ENCODE data around the gene OTUD6A. TPM values are rescaled to one million over a fixed set of nuclear protein-coding genes. Genes with fewer than 3 reads are reported as not detected.

Gene OTUD6A, protein sequence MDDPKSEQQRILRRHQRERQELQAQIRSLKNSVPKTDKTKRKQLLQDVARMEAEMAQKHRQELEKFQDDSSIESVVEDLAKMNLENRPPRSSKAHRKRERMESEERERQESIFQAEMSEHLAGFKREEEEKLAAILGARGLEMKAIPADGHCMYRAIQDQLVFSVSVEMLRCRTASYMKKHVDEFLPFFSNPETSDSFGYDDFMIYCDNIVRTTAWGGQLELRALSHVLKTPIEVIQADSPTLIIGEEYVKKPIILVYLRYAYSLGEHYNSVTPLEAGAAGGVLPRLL
- polyA plus RNA-seq (2013, experiment 1 of 4), result not detected
- polyA plus RNA-seq (2013, experiment 2 of 4), result not detected
- not detected for polyA plus RNA-seq (2013, experiment 3 of 4)
- not detected for polyA plus RNA-seq (2013, experiment 4 of 4)

DNA sequence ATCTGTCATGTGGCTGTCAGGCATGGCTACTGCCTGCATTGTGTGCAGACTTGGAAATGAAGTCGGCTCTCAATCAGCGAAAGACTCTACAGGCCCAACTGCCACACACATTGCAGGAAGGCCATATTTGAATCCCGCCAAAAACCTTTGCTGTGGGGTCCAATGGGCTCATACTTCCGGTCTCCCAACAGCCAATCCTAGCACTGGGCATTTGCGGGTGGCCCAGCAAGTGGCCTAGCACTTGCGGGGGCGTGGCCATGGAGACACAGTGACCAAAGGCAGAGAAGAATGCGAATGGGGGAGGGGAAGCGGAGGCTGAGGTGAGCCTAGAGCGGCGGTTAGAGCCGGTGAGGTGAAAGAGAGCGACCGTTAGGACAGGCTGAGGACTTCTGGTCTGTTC lies at the start of gene OTUD6A:
TSS of gene OTUD6A (plus strand) at position 382 of the 400 bp plus-strand sequence. CDS start 68 bp downstream, outside the sequence.
- no peak within 1 kb of the TSS for H3K27ac ChIP-seq (ENCODE audit: insufficient read depth, low read depth, low read length, poor library complexity, severe bottlenecking)
- WGBS, 2 experiments, result 93 to 95% methylated on average over 14 of the region's 14 CpGs
- no peak within 1 kb of the TSS for H3K4me3 ChIP-seq (ENCODE audit: insufficient read depth, low read depth, low read length)
- H3K27me3 ChIP-seq (ENCODE audit: control insufficient read depth, insufficient read depth, low read length, poor library complexity, severe bottlenecking), result no peaks in the 10 kb centered on the region
- H3K9me3 ChIP-seq (ENCODE audit: control insufficient read depth, low read length), result no peaks in the 10 kb centered on the region
- no peaks in the 10 kb centered on the region for H3K4me1 ChIP-seq (ENCODE audit: control insufficient read depth, insufficient read depth, low read length)
- no peaks in the 10 kb centered on the region for H3K36me3 ChIP-seq (ENCODE audit: control insufficient read depth, insufficient read depth, low read length)

DNA sequence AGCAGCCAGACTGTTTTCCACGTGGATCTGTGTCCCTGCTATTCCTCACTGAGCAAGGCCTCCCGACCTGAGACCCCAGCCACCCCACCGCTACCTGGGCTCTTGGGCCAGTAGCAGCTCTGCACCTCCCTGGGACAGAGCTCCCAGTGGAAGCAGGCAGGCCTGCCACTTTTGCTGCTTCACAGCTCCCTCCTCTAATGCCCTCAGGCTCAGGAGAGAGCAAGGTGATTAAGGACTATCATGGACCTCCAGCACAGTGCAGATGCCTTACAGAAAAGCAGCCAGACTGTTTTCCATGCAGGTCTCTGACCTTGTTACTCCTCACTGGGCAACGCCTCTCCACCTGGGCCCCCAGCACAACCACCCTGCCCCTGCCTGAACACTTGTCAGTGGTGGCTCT lies 49.5 kb upstream of the OTUD6A start:
- Histone ChIP-seq H3K4me1 (ENCODE audit: control insufficient read depth, insufficient read depth, low read length) (no peaks in the 10 kb centered on the region), H3K27ac (ENCODE audit: insufficient read depth, low read depth, low read length, poor library complexity, severe bottlenecking) (no peak overlapping the region), H3K4me3 (ENCODE audit: insufficient read depth, low read depth, low read length) (no peak overlapping the region), H3K9me3 (ENCODE audit: control insufficient read depth, low read length) (no peaks in the 10 kb centered on the region), H3K27me3 (ENCODE audit: control insufficient read depth, insufficient read depth, low read length, poor library complexity, severe bottlenecking) (no peaks in the 10 kb centered on the region), H3K36me3 (ENCODE audit: control insufficient read depth, insufficient read depth, low read length) (no peaks in the 10 kb centered on the region)
- WGBS, 2 experiments, result 77 to 82% methylated on average over 4 of the region's 4 CpGs

DNA sequence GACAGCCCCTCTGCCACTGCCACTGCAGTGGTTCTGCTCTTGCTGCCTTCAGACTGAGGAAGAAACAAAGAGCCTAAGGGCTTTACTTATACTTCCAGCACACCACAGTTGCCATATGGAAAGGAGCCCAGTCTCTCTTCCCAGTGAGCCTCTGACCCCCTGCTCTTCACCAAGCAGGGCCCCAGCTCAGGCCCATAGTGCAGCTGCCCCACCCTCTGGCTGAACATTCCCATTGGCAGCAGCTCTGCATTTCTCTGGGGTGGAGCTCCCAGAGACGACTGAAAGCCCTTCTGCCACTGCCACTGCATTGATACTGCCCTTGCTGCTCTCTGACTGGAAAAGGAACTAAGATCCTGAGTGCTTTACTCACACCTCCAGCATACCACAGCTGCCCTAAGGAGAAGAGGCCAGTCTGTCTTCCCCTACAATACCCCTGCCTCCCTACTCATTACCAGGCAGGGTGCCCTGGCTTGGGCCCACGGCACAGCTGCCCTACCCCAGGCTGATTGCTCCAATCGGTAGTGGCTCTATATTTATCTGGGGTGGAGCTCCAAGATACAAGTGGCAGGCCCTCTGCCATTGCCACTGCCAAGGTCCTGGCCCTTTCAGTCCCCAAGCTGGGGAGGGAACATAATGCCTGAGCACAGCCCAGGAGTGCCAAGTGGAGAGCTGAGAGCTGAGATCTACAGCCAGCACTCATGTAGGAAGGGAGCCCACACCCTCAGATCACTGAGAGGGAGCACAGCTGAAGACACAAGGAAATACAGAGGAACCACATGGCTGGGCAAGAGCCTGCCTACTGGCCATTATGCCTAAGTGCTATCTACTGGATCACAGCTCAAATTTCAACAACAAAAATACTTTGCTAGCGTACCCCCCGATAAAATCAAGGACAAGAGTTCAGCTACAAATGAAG lies 48.5 kb upstream of the OTUD6A start:
- Histone ChIP-seq H3K36me3 (ENCODE audit: control insufficient read depth, insufficient read depth, low read length) (no peaks in the 10 kb centered on the region), H3K4me3 (ENCODE audit: insufficient read depth, low read depth, low read length) (no peak overlapping the region), H3K27me3 (ENCODE audit: control insufficient read depth, insufficient read depth, low read length, poor library complexity, severe bottlenecking) (no peaks in the 10 kb centered on the region), H3K9me3 (ENCODE audit: control insufficient read depth, low read length) (no peaks in the 10 kb centered on the region), H3K4me1 (ENCODE audit: control insufficient read depth, insufficient read depth, low read length) (no peaks in the 10 kb centered on the region), H3K27ac (ENCODE audit: insufficient read depth, low read depth, low read length, poor library complexity, severe bottlenecking) (no peak overlapping the region)
- WGBS, 2 experiments, result 67 to 82% methylated on average over 4 to 5 of the region's 5 CpGs

DNA sequence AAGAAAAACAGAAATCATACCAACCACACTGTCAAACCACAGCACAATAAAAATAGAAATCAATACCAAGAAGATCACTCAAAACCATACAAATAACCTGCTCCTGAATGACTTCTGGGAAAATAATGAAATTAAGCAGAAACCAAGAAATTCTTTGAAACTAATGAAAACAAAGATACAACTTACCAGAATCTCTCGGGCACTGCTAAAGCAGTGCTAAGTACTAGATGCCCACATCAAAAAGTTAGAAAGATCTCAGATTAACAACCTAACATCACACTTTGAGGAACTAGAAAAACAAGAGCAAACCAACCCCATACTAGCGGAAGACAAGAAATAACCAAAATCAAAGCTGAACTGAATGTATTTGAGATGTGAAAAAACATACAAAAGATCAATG lies 45.7 kb upstream of the OTUD6A start:
- no peak overlapping the region for H3K27ac ChIP-seq (ENCODE audit: insufficient read depth, low read depth, low read length, poor library complexity, severe bottlenecking)
- no peaks in the 10 kb centered on the region for H3K27me3 ChIP-seq (ENCODE audit: control insufficient read depth, insufficient read depth, low read length, poor library complexity, severe bottlenecking)
- H3K4me3 ChIP-seq (ENCODE audit: insufficient read depth, low read depth, low read length), result no peak overlapping the region
- H3K4me1 ChIP-seq (ENCODE audit: control insufficient read depth, insufficient read depth, low read length), result no peaks in the 10 kb centered on the region
- WGBS, 2 experiments, result 95 to 100% methylated on average over 1 of the region's 2 CpGs
- no peaks in the 10 kb centered on the region for H3K9me3 ChIP-seq (ENCODE audit: control insufficient read depth, low read length)
- H3K36me3 ChIP-seq (ENCODE audit: control insufficient read depth, insufficient read depth, low read length), result no peaks in the 10 kb centered on the region

DNA sequence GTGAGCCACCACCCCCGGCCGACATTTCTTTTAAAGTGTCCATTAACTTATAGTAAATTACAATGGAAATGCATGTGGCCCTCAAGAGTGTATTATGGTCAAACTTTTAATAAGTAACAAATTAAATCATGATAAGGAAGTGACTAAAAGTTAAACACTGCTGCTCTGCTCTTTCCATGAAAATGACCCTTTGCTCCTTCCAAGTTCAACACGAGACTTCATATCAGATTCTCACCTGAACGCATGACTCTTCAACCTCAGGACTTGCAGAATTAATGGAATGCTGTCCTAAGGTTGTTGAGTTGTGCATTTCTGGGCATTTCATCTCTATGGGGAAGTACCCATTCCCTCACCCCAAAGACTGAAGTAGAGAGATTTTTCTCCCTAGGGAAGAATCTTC lies 39.6 kb upstream of the OTUD6A start:
- Histone ChIP-seq H3K4me3 (ENCODE audit: insufficient read depth, low read depth, low read length) (no peak overlapping the region), H3K27me3 (ENCODE audit: control insufficient read depth, insufficient read depth, low read length, poor library complexity, severe bottlenecking) (no peaks in the 10 kb centered on the region), H3K36me3 (ENCODE audit: control insufficient read depth, insufficient read depth, low read length) (no peaks in the 10 kb centered on the region), H3K9me3 (ENCODE audit: control insufficient read depth, low read length) (no peaks in the 10 kb centered on the region), H3K27ac (ENCODE audit: insufficient read depth, low read depth, low read length, poor library complexity, severe bottlenecking) (no peak overlapping the region), H3K4me1 (ENCODE audit: control insufficient read depth, insufficient read depth, low read length) (no peaks in the 10 kb centered on the region)
- 87 to 100% methylated on average over 2 of the region's 4 CpGs for WGBS, 2 experiments

DNA sequence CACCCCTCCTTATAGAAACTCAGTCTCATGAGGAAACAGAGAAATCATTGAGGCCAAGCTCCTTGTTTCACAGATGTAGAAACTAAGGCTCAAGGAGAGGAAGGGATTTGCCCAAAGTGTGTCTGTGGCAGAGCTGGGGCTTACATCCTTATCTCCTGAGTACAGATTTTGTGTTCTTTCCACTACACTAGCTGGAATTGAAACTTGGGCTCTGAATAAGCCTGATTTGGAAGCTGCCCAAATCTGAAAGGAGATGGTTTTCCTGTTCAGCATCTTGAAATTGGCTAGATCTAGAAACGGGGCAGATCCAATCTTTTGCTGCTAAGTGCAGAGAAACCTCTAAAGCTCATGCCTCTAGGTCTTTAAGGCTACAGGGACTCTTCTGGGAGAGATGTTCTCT lies 36.8 kb upstream of the OTUD6A start:
- Histone ChIP-seq H3K27me3 (ENCODE audit: control insufficient read depth, insufficient read depth, low read length, poor library complexity, severe bottlenecking) (no peaks in the 10 kb centered on the region), H3K9me3 (ENCODE audit: control insufficient read depth, low read length) (no peaks in the 10 kb centered on the region), H3K4me3 (ENCODE audit: insufficient read depth, low read depth, low read length) (no peak overlapping the region), H3K27ac (ENCODE audit: insufficient read depth, low read depth, low read length, poor library complexity, severe bottlenecking) (no peak overlapping the region), H3K4me1 (ENCODE audit: control insufficient read depth, insufficient read depth, low read length) (no peaks in the 10 kb centered on the region), H3K36me3 (ENCODE audit: control insufficient read depth, insufficient read depth, low read length) (no peaks in the 10 kb centered on the region)
- 90 to 100% methylated on average over 1 of the region's 1 CpG for WGBS, 2 experiments

DNA sequence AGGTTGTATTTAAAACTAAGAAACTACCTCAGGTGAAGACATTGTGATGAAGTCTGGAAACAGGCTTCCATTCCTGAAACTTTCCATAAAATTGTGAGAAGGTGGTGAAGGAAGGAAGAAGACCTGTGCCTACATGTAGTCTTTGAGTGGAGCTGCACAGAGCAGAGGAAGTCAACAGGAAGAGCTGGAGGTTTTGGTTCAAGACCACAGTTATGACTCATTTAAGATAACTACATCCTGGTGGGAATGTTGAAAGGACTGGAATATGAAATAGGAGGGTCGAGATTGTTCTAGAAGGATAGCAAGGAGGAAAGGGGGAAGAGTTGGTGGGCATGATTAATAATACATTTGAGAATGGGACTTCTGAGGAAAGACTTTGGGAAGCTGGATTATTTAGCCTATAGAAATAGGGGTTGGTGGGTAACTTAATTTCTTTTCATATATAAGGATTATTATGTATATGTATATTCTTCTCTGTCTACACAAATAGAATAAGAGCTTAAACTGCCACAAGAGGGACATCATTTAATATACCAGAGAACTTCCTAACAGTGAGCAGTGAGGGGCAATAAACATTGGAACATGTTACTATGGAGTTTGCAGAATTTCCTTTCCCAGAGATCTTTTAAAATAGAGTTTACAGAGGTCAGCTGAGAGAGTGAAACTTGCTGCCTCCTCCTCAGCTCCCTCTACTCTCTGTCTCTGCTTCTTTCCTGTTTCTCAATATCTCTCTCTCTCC lies 36.0 kb upstream of the OTUD6A start:
- H3K27ac ChIP-seq (ENCODE audit: insufficient read depth, low read depth, low read length, poor library complexity, severe bottlenecking), result no peak overlapping the region
- H3K9me3 ChIP-seq (ENCODE audit: control insufficient read depth, low read length), result no peaks in the 10 kb centered on the region
- 77 to 94% methylated on average over 1 of the region's 1 CpG for WGBS, 2 experiments
- no peak overlapping the region for H3K4me3 ChIP-seq (ENCODE audit: insufficient read depth, low read depth, low read length)
- H3K36me3 ChIP-seq (ENCODE audit: control insufficient read depth, insufficient read depth, low read length), result no peaks in the 10 kb centered on the region
- no peaks in the 10 kb centered on the region for H3K4me1 ChIP-seq (ENCODE audit: control insufficient read depth, insufficient read depth, low read length)
- no peaks in the 10 kb centered on the region for H3K27me3 ChIP-seq (ENCODE audit: control insufficient read depth, insufficient read depth, low read length, poor library complexity, severe bottlenecking)

DNA sequence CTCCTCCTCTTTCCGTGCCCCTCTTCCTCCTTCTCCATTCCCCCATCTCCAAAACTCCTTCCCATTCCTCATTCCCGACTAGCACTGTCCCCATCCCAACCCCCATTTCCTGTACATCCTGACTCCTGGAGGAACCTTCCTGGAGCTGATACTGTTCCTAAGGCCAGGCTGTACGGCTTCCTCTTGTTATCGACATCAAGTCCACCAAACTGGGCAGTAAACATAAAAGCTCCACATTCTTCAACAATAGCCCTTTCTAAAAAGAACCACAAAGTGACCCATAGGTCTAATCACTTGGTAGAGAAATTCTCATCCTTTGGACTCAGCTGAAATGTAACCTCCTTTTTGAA lies 35.4 kb upstream of the OTUD6A start:
- Histone ChIP-seq H3K27me3 (ENCODE audit: control insufficient read depth, insufficient read depth, low read length, poor library complexity, severe bottlenecking) (no peaks in the 10 kb centered on the region), H3K9me3 (ENCODE audit: control insufficient read depth, low read length) (no peaks in the 10 kb centered on the region)
- WGBS, 2 experiments, result 83 to 85% methylated on average over 4 of the region's 4 CpGs

DNA sequence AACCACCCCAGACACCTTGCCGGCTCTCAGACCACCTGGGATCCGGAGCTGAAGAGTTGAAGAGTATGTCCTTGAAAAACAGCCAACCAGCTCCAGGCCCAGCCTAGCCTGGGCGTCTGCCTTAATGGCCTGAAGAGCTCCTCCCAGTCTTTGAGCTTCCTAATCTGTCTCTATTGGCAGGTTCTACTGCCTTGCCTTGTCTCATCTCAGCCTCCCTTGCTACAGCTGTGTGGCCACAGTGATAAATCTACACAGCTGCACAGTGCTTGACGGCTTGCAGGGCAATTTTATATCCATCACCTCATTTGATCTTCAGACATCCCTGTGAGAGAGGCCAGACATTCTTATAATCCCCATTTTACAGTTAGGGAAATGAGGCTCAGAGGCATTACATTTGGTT lies 32.4 kb upstream of the OTUD6A start:
- WGBS, 2 experiments, result 77 to 78% methylated on average over 3 to 4 of the region's 4 CpGs
- Histone ChIP-seq H3K4me3 (ENCODE audit: insufficient read depth, low read depth, low read length) (no peak overlapping the region), H3K36me3 (ENCODE audit: control insufficient read depth, insufficient read depth, low read length) (no peaks in the 10 kb centered on the region), H3K27me3 (ENCODE audit: control insufficient read depth, insufficient read depth, low read length, poor library complexity, severe bottlenecking) (no peaks in the 10 kb centered on the region), H3K27ac (ENCODE audit: insufficient read depth, low read depth, low read length, poor library complexity, severe bottlenecking) (no peak overlapping the region), H3K9me3 (ENCODE audit: control insufficient read depth, low read length) (no peaks in the 10 kb centered on the region), H3K4me1 (ENCODE audit: control insufficient read depth, insufficient read depth, low read length) (no peaks in the 10 kb centered on the region)

More for the DNA sequence above, 35.4 kb upstream of the OTUD6A start:
- H3K27ac ChIP-seq (ENCODE audit: insufficient read depth, low read depth, low read length, poor library complexity, severe bottlenecking), result no peak overlapping the region
- no peaks in the 10 kb centered on the region for H3K36me3 ChIP-seq (ENCODE audit: control insufficient read depth, insufficient read depth, low read length)
- no peaks in the 10 kb centered on the region for H3K4me1 ChIP-seq (ENCODE audit: control insufficient read depth, insufficient read depth, low read length)
- no peak overlapping the region for H3K4me3 ChIP-seq (ENCODE audit: insufficient read depth, low read depth, low read length)

All from ectodermal cell (in vitro differentiated cells).